Measurements from ENCODE around the gene LRRN3.

DNA sequence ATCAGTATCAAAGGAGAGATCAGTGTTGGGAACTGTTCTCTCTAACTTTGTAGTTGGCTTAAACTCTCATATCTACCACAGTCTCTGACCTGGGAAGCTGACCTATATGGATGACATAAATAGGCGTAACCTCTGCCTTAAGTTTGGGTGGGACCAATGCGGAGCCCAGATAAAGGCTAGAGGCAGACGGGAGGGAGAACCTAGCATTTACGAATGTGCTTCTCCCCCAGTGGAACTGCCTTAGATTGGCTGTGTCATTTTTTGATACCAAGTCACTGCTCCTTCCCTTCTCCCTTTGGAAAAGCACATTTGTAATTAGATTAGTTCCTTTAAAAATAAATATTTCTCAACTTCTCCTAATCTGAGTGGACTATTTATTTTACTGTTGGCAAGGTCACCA is 23.7 kb upstream of the LRRN3 start:
- TF ChIP-seq SMC3 (IDR thresholded peaks at IDR 0.05), result no peak
- no peak for TF ChIP-seq POLR2A (IDR thresholded peaks at IDR 0.05; ENCODE audit: low read length)
- TF ChIP-seq JUN (IDR thresholded peaks at IDR 0.05), result no peak
- TF ChIP-seq E2F6 (IDR thresholded peaks at IDR 0.05; ENCODE audit: borderline replicate concordance, low read depth), result no peak
- TF ChIP-seq, protein P1, sequence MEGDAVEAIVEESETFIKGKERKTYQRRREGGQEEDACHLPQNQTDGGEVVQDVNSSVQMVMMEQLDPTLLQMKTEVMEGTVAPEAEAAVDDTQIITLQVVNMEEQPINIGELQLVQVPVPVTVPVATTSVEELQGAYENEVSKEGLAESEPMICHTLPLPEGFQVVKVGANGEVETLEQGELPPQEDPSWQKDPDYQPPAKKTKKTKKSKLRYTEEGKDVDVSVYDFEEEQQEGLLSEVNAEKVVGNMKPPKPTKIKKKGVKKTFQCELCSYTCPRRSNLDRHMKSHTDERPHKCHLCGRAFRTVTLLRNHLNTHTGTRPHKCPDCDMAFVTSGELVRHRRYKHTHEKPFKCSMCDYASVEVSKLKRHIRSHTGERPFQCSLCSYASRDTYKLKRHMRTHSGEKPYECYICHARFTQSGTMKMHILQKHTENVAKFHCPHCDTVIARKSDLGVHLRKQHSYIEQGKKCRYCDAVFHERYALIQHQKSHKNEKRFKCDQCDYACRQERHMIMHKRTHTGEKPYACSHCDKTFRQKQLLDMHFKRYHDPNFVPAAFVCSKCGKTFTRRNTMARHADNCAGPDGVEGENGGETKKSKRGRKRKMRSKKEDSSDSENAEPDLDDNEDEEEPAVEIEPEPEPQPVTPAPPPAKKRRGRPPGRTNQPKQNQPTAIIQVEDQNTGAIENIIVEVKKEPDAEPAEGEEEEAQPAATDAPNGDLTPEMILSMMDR (IDR thresholded peaks at IDR 0.05), result no peak
- no peak for TF ChIP-seq KDM5A (IDR thresholded peaks at IDR 0.05)
- TF ChIP-seq PBX3 (IDR thresholded peaks at IDR 0.05), result no peak
- TF ChIP-seq BHLHE40 (IDR thresholded peaks at IDR 0.05; ENCODE audit: low read depth, low read length), result no peak
- TF ChIP-seq MAZ (IDR thresholded peaks at IDR 0.05; ENCODE audit: borderline replicate concordance, low read depth, low read length), result no peak
- TF ChIP-seq EP300 (IDR thresholded peaks at IDR 0.05), result no peak
- no peak for TF ChIP-seq CEBPB (IDR thresholded peaks at IDR 0.05)
- TF ChIP-seq RAD21 (conservative IDR thresholded peaks at IDR 0.05 in 1 of 2, IDR thresholded peaks at IDR 0.05 in 1 of 2), result no peak
- no peak for TF ChIP-seq USF2 (IDR thresholded peaks at IDR 0.05)
